Activated naive CD4-positive, alpha-beta T cell treated with anti-CD3 and anti-CD28 coated beads, Interleukin-2, amount 50 U/mL, for 24 hours (primary cell): ENCODE data around the gene SF3B5.
A peak's percentile ranks its signal among the peaks of the same experiment; 100 is the strongest.
"Not testable (repeated sequence)": the region's sequence is repeated elsewhere in the genome, so short reads cannot be mapped to it uniquely, and the experiment has no call there.

Experiments used
- H3K27ac Mint-ChIP-seq: one replicate; pipeline ENCODE4 v1.8.0; 2021; ENCODE audit warnings: mild to moderate bottlenecking, mixed read lengths
- H3K27me3 Mint-ChIP-seq: one replicate; pipeline ENCODE4 v1.8.0; 2021; ENCODE audit warnings: mixed read lengths
- H3K36me3 Mint-ChIP-seq: one replicate; pipeline ENCODE4 v1.8.0; 2021; ENCODE audit warnings: mixed read lengths
- H3K4me1 Mint-ChIP-seq: one replicate; pipeline ENCODE4 v1.8.0; 2021; ENCODE audit warnings: mixed read lengths
- H3K4me3 Mint-ChIP-seq: one replicate; pipeline ENCODE4 v1.8.0; 2021; ENCODE audit warnings: mild to moderate bottlenecking, mixed read lengths
- H3K9me3 Mint-ChIP-seq: one replicate; pipeline ENCODE4 v1.8.0; 2021; ENCODE audit warnings: mixed read lengths

The SF3B5 gene

DNA sequence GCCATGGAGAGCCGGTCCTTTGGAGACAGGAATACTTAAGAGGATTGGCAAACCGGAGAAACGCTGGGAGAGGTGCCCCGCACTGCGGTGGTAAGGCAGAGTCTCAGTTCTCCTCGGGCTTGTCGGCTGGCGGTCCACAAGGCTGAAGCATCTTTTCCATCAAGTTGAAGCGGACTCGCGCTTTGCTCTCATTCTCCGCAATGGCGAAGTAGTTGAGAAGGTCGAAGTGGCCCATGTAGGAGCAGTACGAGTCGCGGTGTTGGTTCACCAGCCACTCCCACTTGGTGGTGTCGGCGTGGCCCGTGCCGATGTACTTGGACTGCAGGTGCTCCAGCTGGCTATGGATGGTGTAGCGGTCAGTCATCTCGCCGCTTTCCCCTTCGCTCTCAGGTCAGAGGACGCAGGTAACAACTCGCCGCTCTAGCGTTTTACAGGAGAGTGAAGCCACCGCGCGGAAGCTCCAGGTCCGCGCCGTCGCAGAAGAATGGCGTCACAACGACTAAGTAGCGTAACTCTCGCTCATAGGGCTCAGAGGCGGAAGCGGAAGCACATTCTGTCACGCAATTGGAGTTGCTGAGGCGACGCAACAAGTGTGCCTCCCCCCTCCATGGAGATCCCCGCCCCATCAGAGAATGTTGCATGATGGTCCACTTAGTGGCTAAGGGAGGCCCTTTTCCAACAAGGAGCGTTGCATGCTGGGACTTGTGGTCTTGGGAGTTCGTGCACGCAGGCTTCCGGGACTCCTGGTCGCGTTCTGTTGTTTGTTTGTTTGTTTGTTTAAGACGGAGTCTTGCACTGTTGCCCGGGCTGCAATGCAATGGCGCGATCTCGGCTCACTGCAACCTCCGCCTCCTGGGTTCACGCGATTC, at the start of gene SF3B5:
TSS of gene SF3B5 (minus strand) at position 440 of the 869 bp plus-strand sequence. CDS start at position 364, 76 bp downstream.
- Mint-ChIP-seq H3K27ac (peak within 1 kb of the TSS; percentile 96), H3K4me3 (peak within 1 kb of the TSS; percentile 94), H3K36me3 (peaks cover 10% of the 10 kb centered on the region), H3K9me3 (no peaks in the 10 kb centered on the region), H3K27me3 (no peaks in the 10 kb centered on the region), H3K4me1 (peaks cover 25% of the 10 kb centered on the region)

DNA sequence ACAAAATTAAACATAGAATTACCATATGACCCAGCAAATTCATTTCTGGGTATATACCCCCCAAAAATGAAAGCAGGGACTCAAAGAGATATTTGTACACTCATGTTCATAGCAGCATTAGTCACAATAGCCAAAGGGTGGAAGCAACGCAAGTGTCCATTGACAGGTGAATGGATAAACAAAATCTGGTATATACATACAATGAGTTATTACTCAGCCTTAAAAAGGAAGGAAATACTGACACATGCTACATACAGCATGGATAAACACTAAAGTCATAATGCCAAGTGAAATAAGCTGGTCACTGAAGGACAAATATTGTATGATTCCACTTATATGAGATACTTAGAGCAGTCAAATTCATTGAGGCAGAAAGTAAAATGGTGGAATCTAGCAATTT, 49.6 kb upstream of the SF3B5 start:
- Mint-ChIP-seq H3K4me1 (peaks cover 5% of the 10 kb centered on the region), H3K9me3 (no peaks in the 10 kb centered on the region), H3K4me3 (no peak overlapping the region), H3K27me3 (no peaks in the 10 kb centered on the region), H3K36me3 (no peaks in the 10 kb centered on the region), H3K27ac (no peak overlapping the region)

DNA sequence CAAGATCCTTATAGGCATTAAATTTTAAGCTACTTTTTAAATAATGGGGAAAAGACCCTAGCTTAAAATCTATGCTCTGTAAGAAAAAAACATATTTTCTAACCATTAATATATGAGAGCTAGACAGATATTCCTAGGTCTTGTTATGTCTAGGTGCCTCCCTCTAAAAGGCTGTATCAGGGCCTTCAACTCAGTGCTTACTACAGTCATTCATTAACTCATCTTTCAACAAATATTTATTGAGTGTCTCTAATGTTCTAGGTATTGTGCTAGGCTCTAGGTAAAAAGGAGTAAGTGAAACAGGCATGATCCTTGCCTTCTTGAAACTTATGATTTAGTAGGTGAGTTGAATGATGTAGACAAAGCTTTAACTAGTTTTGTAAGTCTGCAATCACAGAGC, 48.5 kb upstream of the SF3B5 start:
- Mint-ChIP-seq H3K27me3 (no peaks in the 10 kb centered on the region), H3K27ac (no peak overlapping the region), H3K36me3 (no peaks in the 10 kb centered on the region), H3K4me1 (no peaks in the 10 kb centered on the region), H3K4me3 (no peak overlapping the region), H3K9me3 (no peaks in the 10 kb centered on the region)

DNA sequence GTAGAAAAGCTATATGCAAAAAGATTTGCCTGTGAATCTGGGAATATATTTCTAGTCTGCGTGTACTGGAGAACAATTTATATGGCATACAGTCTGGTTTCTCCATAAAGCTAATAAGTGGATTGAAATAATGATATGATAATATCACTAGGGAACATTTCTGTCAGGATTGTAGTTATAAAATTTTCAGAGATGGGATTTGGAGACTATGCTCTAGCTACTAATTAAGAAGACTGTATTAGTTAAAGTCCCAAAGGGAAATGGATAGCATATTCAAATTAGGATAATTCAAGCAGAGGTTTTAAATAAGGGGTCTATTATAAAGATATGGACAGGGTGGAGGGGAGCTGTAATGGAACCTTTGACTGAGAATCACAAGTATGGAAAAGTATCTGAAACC, 47.7 kb upstream of the SF3B5 start:
- no peaks in the 10 kb centered on the region for H3K4me1 Mint-ChIP-seq
- H3K27ac Mint-ChIP-seq, result no peak overlapping the region
- no peaks in the 10 kb centered on the region for H3K36me3 Mint-ChIP-seq
- no peaks in the 10 kb centered on the region for H3K9me3 Mint-ChIP-seq
- H3K27me3 Mint-ChIP-seq, result no peaks in the 10 kb centered on the region
- no peak overlapping the region for H3K4me3 Mint-ChIP-seq

DNA sequence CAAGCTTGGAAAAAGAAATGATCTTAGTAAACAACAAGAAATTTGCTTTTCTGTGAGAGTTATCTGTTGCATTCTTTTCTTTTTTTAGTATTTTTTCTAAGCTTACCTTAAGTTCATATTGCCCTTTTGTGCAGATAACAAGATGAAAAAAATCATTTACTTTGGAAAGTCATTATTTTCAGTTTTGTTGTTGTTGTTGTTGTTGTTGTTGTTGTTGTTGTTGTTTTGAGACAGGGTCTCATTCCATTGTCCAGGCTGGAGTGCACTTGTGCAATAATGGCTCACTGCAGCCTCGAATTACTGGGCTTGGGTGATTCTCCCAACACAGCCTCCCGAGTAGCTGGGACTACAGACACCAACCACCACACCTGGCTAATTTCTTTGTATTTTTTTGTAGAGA, 46.1 kb upstream of the SF3B5 start:
- no peaks in the 10 kb centered on the region for H3K36me3 Mint-ChIP-seq
- no peaks in the 10 kb centered on the region for H3K4me1 Mint-ChIP-seq
- no peaks in the 10 kb centered on the region for H3K27me3 Mint-ChIP-seq
- H3K4me3 Mint-ChIP-seq, result no peak overlapping the region
- no peak overlapping the region for H3K27ac Mint-ChIP-seq
- H3K9me3 Mint-ChIP-seq, result no peaks in the 10 kb centered on the region

DNA sequence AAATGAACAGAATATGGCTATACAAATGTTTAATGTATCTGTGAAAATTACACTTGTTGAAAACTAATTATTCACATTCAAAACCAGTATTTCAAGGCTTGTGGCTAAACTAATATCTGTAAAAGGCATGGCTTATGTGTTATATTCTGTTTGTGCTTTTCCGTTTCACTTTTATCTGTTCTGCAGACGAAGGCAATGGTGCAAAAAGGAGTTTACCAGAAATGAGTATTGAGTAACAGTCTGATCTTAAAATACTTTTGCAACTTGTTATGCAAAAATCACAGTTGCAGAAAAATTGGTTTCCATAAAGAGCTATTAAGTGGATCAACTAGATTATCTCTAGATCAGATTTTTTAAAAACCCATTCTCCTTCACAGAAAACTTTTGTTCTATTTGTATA, 45.5 kb upstream of the SF3B5 start:
- Mint-ChIP-seq H3K4me1 (no peaks in the 10 kb centered on the region), H3K4me3 (no peak overlapping the region), H3K36me3 (no peaks in the 10 kb centered on the region), H3K9me3 (no peaks in the 10 kb centered on the region), H3K27ac (no peak overlapping the region), H3K27me3 (no peaks in the 10 kb centered on the region)

DNA sequence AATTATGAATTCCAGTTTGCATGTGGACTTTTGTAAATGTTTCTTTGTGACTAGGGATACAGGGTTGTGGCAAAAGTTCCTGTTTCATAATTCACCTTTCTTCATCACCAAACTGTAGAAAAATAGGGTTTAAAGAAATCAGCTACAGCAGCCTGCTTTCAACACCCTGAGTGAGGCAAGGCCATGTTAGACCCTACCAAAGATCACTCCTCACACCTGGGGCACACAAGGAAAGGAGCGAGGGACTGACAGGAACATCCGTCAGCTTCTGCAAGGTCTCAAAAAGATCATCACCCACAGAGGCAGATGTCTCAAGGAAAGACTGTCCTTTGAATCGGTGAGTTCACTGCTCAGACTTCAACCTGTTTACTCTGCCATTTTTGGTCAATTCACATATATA, 44.4 kb upstream of the SF3B5 start:
- no peaks in the 10 kb centered on the region for H3K36me3 Mint-ChIP-seq
- no peak overlapping the region for H3K4me3 Mint-ChIP-seq
- no peaks in the 10 kb centered on the region for H3K27me3 Mint-ChIP-seq
- no peaks in the 10 kb centered on the region for H3K4me1 Mint-ChIP-seq
- no peaks in the 10 kb centered on the region for H3K9me3 Mint-ChIP-seq
- no peak overlapping the region for H3K27ac Mint-ChIP-seq

DNA sequence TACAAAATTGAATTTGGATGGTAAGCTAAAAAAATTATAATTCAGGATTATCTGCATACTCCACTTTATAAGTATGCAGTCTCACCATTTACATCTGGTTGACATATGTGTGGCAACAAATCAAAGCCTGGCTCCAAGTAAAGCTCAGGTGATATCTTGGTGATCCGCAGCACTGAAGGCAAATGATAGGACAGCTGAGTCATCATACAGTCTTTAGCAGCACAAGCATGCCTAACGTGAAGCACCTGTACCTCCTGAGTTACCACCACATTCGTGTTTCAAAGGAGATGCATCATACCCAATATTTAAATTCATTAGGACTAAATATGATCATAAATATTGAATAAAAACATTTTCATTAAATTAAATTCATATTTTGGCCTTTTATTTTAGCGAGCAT, 43.2 kb upstream of the SF3B5 start:
- no peaks in the 10 kb centered on the region for H3K9me3 Mint-ChIP-seq
- no peaks in the 10 kb centered on the region for H3K36me3 Mint-ChIP-seq
- H3K27me3 Mint-ChIP-seq, result no peaks in the 10 kb centered on the region

DNA sequence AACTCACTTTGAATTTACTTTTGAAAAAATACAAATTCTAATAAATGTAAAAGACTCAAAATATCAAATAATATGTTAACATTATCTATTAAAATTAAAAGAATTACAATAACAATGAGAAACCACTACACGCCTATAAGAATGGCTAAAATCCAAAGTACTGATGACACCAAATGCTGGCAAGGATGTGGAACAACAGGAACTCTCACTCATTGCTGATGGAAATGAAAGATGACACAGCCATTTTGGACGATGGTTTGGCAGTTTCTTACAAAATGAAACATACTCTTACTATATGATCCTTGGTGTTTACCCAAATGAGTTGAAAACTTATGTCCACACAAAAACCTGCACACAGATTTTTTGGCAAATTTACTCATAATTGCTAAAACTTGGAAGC, 39.4 kb upstream of the SF3B5 start:
- Mint-ChIP-seq H3K9me3 (no peaks in the 10 kb centered on the region), H3K36me3 (peaks cover 2% of the 10 kb centered on the region), H3K27me3 (no peaks in the 10 kb centered on the region), H3K4me3 (no peak overlapping the region), H3K4me1 (peaks cover 35% of the 10 kb centered on the region), H3K27ac (no peak overlapping the region)

More for the DNA sequence above, 43.2 kb upstream of the SF3B5 start:
- Mint-ChIP-seq H3K4me1 (peaks cover 4% of the 10 kb centered on the region), H3K27ac (no peak overlapping the region), H3K4me3 (no peak overlapping the region)

DNA sequence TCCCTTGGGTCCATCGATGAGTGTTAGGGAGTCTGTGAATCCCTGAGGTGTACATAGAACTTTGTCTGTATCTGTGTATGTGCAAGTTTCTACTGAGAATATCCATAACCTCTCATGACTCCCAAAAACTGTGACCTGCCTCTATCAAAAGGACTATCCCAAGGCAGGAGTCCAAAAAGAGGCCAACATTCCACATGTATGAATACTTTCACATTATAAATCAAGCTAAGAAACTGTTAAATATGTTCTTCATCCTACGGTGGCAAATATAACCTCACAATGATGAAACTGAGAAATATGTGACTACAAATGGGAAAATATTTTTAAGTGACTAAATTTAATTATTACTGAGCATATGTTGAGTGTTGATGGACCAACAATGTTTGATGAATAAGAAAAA, 38.8 kb upstream of the SF3B5 start:
- H3K36me3 Mint-ChIP-seq, result peaks cover 2% of the 10 kb centered on the region
- H3K27ac Mint-ChIP-seq, result no peak overlapping the region

DNA sequence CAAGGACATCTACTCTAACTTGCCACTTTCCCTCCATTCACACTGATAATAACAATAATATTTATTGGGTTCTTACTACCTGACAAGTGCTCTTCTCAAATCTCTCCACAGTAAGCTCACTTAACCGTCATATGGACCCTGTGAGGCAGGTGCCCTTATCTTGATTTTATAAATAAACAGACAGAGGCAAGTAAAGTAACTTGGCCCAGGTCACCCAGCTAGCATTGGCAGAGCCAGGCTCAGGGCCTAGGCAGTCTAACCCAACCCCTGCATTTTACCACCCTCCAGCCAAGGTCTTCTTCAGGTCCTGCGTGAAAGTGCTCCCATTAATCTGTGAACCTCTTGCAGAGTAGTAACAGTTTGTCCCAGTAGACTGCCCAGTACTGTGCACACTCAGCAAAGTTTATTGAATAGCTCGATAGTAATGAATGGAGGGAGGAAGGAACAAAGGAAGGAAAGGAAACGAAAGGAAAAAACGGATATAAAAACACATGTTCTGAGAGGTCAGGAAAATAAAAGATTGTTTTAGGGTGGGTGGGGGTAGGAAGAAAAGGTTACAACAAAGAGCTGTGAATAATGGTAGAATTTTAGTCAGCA, 38.0 kb upstream of the SF3B5 start:
- H3K4me3 Mint-ChIP-seq, result no peak overlapping the region
- peaks cover 2% of the 10 kb centered on the region for H3K27me3 Mint-ChIP-seq
- peaks cover 2% of the 10 kb centered on the region for H3K36me3 Mint-ChIP-seq
- H3K4me1 Mint-ChIP-seq, result peaks cover 49% of the 10 kb centered on the region
- H3K27ac Mint-ChIP-seq, result peak overlapping the region; percentile 85
- H3K9me3 Mint-ChIP-seq, result no peaks in the 10 kb centered on the region

More for the DNA sequence above, 38.8 kb upstream of the SF3B5 start:
- no peaks in the 10 kb centered on the region for H3K9me3 Mint-ChIP-seq
- H3K4me3 Mint-ChIP-seq, result no peak overlapping the region
- no peaks in the 10 kb centered on the region for H3K27me3 Mint-ChIP-seq
- peaks cover 40% of the 10 kb centered on the region for H3K4me1 Mint-ChIP-seq

DNA sequence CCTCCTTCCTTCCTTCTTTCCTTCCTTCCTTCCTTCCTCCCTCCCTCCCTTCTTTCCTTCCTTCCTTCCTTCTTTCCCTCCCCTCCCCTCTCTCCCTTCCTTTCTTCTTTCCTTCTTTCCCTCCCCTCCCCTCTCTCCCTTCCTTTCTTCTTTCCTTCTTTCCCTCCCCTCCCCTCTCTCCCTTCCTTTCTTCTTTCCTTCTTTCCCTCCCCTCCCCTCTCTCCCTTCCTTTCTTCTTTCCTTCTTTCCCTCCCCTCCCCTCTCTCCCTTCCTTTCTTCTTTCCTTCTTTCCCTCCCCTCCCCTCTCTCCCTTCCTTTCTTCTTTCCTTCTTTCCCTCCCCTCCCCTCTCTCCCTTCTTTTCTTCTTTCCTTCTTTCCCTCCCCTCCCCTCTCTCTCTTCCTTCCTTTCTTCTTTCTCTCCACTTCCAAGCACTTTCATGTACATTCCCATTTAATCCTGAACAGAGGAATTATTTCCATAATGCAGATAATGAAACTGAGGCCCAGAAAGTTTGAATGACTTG, 36.9 kb upstream of the SF3B5 start:
- Mint-ChIP-seq H3K27ac (peak overlapping the region; percentile 85), H3K4me1 (peaks cover 50% of the 10 kb centered on the region)
- H3K9me3 Mint-ChIP-seq, H3K36me3 Mint-ChIP-seq, H3K4me3 Mint-ChIP-seq, H3K27me3 Mint-ChIP-seq: not testable (repeated sequence)

DNA sequence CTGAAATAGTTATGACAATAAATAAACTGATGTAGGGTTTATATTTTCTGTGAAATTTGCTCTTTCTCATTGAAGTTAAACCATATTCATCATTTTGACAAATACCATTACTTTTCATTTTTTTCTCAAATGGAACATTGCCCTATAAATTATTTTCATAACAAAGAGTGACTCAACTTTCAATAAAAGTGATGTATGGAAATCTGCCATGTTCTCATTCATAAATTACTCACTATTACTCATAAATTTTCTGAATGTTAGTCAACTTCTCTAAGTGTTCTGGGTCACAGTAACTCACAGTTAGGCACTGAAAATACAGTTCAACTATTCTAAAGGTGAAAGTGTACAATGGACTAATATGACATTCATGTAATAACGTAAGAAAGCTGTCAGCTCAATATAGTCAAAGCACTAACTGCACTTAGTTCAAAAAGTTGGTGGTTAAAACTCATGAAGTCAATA, 35.9 kb upstream of the SF3B5 start:
- Mint-ChIP-seq H3K4me1 (peaks cover 50% of the 10 kb centered on the region), H3K27me3 (peaks cover 2% of the 10 kb centered on the region), H3K36me3 (peaks cover 2% of the 10 kb centered on the region), H3K27ac (peak overlapping the region; percentile 100), H3K4me3 (peak overlapping the region; percentile 71), H3K9me3 (no peaks in the 10 kb centered on the region)

DNA sequence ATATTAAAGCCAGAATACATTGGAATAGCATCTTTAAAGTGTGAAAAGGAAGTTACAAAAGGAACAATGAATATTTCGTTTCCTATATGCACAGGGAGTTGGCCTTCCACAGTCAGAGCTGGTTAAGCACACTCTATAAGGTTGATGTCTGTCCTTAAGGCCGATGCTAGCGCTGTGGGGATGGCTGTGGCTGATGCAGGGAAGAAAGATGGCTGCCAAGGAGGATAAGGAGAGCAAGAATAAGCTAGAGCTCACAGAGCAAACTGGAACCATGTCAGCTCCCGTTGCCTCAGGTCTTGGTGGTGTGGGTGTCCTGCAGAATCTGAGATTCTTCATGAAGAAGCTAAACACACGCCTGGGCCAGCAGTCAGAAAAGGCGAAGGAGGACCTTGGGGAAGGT, 34.1 kb upstream of the SF3B5 start:
- H3K27ac Mint-ChIP-seq, result peak overlapping the region; percentile 97
- H3K4me3 Mint-ChIP-seq, result no peak overlapping the region
- no peaks in the 10 kb centered on the region for H3K9me3 Mint-ChIP-seq
- H3K36me3 Mint-ChIP-seq, result peaks cover 2% of the 10 kb centered on the region
- H3K4me1 Mint-ChIP-seq, result peaks cover 50% of the 10 kb centered on the region
- peaks cover 2% of the 10 kb centered on the region for H3K27me3 Mint-ChIP-seq

DNA sequence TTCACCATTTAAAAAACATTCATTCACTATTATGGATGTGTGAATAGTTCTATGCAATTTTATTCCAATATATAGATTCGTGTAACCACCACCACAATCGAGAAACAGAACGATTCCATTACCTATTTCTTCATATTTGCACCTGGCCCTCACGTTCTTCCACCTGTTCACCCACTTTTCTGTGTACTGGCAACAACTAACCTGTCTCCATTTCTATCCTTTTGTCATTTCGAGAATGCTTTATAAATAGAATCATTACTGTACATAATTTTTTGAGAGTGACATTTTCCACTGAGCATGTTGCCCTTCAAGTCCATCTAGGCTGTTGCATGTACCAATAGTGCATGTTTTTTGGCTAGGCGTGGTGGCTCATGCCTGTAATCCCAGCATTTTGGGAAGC, 31.7 kb upstream of the SF3B5 start:
- Mint-ChIP-seq H3K9me3 (no peaks in the 10 kb centered on the region), H3K27me3 (peaks cover 2% of the 10 kb centered on the region), H3K4me3 (no peak overlapping the region), H3K4me1 (peaks cover 33% of the 10 kb centered on the region), H3K27ac (no peak overlapping the region), H3K36me3 (peaks cover 2% of the 10 kb centered on the region)

DNA sequence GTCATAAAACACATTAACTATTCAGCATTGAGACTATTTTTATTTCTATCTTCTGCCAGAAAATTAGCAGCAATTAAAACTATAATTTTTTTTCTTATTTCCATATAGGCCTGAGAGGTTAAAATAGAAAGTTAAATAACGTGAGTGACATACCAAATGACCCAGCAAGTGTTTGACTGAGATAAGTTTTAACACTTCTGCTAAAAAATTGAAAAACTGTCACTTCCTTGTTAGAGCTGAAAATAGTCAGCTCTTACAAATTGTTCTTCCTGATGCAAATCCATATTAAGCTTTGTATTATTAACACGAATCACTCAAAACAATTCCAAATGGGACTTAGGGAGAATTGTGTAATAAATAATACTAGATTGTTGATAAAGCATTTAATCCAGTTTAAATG, 28.5 kb upstream of the SF3B5 start:
- Mint-ChIP-seq H3K9me3 (no peaks in the 10 kb centered on the region), H3K27me3 (peaks cover 2% of the 10 kb centered on the region), H3K4me1 (peaks cover 6% of the 10 kb centered on the region), H3K4me3 (no peak overlapping the region), H3K36me3 (peaks cover 2% of the 10 kb centered on the region), H3K27ac (peak overlapping the region; percentile 6)
